ENCODE measurements around the gene UBL4B.

DNA sequence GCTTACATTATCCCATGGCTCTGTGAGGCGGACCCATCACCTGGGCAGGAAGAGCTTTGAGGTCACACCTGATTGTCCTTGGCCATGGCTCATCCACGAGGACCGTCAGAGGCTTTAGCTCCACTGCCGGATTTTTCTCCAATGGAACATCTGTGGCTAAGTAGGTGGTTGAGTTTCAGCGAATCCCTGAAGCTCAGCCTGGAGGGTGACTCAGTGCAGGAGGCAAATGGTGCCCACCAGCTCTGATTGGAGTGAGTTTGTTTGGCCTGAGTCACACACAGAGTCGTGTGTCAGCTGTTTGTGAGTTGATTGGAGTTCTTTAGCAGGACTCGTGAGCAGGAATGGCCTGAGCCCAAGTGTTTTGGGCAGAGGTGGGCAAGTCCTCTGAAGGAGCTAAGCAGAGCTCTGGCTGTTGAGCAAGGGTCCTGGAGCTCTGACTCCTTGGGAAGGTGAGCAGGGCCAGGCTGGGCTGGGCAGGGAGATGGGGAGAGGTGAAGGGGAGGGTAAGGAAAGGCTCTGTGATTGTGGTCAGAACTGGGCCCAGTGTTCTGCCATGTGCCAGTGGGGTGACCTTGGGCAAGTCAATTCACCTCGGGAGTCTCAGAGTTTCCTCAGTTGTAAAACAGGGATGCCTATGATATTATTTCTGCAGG is 40.0 kb downstream of the UBL4B start:
- TF ChIP-seq CTCF (IDR thresholded peaks at IDR 0.05) (no peak), POLR2A (IDR thresholded peaks at IDR 0.05) (no peak)

All from uterus (tissue), 2 donors.